Esophagus squamous epithelium (tissue), 4 donors: ENCODE measurements around the gene COX7C.

Experiments used
- CTCF ChIP-seq, 6 experiments: fragments of 450-650 bp in 4 of 6; fragments of 200-600 bp in 2 of 6; sonication (generic) in 2 of 6; IDR thresholded peaks; one replicate each; pipeline ENCODE4 v1.5.1; 2016 to 2019; ENCODE audit warnings: antibody characterized with exemption in 6 of 6, mild to moderate bottlenecking in 4 of 6, moderate library complexity in 4 of 6
- POLR2A ChIP-seq, 4 donors: fragments of 450-650 bp; IDR thresholded peaks; one replicate each; pipeline ENCODE4 v1.6.1; 2017; ENCODE audit warnings: antibody characterized with exemption in 4 of 4, mild to moderate bottlenecking in 4 of 4, moderate library complexity in 3 of 4

GRCh38 chr5:86617756-86618576 is at the start of gene COX7C:
- TF ChIP-seq POLR2A (IDR thresholded peaks at IDR 0.05), result peak in 3 of 4 donors; percentile 75 to 84 (median 83)
- TF ChIP-seq CTCF (IDR thresholded peaks at IDR 0.05), result no peak
